AG08395 (cell line): ENCODE measurements around the gene PAXIP1.

Experiments used
- DNase-seq: peaks from one replicate; pipeline ENCODE4 v3.0.0; 2012; ENCODE audit warnings: mixed read lengths, low spot score

PAXIP1 gene

DNA sequence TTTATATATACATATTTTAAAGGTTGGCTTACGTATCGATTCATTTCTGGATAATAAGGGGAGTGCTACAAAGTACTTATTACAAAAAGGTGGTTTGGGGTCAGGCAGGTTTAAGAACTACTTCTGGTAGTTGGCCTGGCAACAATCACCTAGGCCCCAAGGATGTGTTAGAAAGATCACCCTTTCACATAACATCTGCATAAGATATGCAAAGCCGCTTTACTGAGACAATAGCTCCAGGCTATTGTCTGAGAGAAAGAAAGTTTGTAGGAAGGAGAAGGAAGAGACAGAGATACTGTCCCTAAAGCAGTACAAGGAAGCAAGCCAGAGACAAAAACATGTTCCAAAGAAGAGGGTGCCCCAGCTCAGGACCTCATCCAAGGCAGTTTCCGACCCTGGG lies 6.2 kb downstream of the PAXIP1 start:
- DNase-seq, result no peak

GRCh38 chr7:154996101-154996500 lies 6.8 kb downstream of the PAXIP1 start:
- DNase-seq, result no peak

GRCh38 chr7:154994996-154995395 lies 7.9 kb downstream of the PAXIP1 start:
- DNase-seq, result no peak

- DNase-seq, result no peak
Observed at GRCh38 chr7:154990964-154991540, 11.9 kb downstream of the PAXIP1 start.

DNA sequence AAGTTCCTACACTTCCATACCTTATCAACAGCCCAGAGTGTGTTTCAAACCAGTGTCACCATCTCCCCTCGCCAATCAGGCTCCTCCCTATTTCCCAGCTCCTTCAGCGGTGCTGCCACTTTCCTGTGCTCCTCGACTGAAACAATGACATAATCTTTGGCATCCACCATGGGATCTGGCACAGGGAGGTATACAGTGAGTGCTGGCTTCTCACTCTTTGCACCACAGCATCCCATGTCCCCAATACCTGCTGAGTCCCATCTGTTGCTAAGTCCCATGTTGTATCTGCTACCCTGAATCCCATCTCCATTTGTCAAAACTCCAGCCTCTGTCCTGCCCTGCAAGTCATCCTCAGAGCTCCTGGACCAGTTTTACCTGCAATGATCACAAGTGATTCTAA lies 15.4 kb downstream of the PAXIP1 start:
- no peak for DNase-seq

DNA sequence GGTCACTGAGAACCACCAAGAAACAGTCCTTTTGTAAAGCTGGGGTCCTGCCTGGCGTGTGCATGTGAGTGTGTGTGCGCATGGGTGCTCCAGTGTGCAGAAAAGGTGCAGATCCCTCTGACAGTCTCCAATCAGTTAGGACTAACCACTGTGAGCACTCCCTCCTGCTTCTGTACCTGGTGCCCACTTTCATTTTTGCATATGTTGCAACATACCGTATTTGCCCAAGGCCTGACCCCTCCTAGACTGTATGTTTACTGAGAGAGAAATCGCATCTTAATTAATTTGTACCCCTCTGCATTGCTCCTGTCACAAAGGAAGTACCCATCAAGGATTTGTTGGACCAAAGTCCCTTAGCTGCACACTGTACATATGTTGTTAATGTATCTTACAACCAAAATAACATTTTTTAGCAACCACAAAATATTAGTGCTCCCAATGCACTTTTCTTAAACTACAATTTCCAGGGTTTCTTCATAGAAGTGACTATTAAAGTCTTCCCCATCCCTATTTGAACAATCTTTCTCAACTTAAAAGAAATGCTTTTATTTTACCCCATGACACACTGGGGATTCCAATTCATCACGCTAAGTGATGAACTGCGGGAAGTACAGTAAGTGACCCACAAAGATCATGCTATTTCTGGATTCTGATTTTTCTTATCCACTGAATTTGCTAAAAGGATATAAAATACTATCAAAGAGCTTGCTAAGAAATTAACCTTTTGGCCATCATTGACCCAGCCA lies 16.6 kb downstream of the PAXIP1 start:
- no peak for DNase-seq

DNA sequence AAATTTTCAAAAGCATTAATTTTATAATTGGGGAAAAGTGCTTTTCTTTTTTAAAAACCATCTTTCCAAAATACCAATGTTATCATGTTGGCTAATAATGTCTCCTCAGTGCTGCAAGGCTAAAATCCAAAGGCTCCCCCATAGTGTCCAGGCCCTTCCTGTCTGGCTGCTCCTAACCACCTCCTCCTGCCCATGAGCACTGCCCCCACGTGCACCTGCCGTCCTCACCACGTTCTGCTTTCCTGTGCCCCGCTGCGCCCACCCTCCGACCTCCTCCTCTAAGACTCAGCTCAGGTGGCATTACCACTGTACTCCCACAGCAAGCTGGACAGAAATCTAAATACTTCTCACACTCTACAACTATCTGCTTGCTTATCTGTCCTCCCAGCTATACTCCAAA lies 17.7 kb downstream of the PAXIP1 start:
- DNase-seq, result no peak

DNA sequence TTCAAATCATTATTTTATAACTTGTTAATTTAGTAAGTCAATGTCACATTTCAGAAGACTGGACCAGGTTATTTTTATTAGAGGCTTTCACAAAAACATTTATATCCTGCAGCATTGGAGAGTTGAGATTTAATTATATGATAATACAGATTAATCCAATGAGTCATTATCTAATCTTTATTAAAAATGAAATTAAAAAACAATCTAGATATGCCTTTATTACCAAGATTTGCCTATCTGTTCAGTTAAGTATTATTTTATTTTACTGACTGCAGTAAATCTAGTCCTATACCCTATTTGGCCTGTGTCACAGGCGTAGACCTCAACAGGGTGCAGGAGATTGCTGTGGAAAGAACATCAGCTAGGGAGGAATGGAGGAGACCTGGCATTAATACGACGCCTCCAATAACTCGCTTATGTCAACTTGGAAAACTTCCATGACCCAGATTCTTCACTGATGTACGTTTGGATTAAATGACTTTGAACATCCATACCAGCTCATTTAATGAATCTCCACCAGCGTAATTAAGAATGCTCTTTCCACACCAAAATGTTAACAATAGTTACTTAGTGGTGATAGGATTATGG lies 18.2 kb downstream of the PAXIP1 start:
- no peak for DNase-seq

DNA sequence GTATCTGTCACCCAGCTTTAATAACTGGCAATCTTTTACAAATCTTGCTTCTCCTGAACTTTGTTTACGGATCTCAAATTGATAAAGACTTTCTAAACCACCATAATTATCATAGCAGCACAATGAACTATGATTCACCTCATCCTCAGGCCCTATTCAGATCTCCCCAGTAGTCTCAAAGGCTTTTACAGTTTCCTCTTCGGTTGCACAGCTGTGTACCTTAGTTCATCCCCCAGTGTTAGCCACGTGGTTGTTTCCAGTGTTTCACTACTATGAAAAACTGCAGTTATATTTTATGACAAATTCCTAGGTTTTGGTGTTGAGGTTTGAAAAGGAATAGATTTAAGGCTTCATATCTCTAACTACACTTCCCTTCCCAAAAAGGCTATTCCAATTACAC lies 24.9 kb downstream of the PAXIP1 start:
- DNase-seq, result no peak

GRCh38 chr7:154977250-154977649 lies 25.7 kb downstream of the PAXIP1 start:
- DNase-seq, result no peak

GRCh38 chr7:154976844-154977243 lies 26.1 kb downstream of the PAXIP1 start:
- DNase-seq, result no peak

- DNase-seq, result no peak
Observed at GRCh38 chr7:154975984-154976383, 26.9 kb downstream of the PAXIP1 start.

DNA sequence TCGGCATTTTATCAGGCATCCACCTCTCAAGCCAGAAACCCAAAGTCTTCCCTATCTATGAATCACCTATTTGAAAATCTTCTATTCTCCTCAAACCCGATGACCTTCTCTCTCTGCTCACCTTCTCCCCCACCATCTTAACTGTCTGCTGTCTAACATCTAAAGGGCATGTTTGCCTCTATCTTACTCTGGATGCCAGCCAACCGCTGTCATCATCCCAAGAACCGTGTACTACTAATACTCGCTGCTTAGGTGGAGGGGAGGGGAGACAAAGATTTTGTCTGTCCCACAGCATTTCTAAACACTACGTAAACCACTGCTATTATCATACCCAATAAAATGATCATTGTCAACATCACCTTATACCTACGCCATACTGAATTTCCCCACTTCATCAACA lies 29.5 kb downstream of the PAXIP1 start:
- no peak for DNase-seq

DNA sequence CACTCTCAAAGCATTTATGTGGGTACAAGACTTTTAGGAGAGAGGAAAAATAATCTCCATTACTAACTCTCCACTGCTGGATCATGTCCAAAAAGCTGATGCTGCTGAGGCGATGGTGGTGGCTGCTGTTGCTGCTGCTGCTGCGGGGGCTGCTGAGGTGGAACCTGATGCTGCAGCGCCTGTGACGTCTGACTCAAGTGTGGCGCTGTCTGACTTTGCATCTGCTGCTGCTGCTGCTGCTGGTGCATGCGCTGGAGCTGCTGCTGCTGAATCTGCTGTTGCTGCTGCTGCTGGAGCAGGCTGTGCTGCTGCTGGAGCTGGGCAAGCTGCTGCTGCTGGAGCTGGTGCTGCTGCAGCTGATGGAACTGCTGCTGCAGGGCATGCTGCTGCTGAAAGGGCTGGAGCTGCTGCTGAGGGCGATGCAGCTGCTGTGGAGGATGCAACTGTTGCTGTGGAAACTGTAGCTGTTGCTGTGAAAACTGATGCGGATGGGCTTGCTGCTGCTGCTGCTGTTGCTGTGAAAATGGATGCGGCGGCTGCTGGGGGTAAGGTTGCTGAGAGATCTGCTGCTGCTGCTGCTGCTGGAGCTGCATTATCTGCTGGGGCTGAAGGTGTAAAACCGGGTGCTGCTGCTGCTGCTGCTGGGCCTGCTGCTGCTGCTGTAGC lies 34.5 kb downstream of the PAXIP1 start:
- DNase-seq, result no peak

DNA sequence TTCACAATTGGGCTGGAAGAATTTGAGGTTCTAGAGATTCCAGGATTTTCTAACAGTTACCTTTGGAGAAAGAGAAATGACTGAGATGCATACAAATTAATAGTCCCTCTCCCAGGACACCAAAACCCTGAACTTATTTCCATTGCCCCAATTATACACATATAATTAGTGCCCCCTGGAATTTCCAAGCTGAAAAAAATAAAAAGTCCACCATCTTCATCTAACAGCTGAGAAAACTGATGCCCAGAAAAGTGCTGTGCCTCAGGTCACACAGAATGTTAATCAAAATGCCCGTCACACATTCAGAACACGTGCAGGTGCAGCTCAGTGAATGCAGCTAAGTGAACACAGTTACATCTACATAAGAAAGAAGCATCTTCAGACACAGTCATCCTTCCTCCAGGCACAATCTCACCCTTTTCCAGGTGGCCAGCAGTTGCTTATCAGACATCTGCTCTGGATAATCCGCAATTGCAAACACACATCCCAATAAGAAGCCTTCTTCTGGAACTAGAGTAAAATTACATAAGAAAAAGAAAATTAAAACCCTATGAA lies 35.4 kb downstream of the PAXIP1 start:
- DNase-seq, result no peak

GRCh38 chr7:154965014-154965413 lies 37.9 kb downstream of the PAXIP1 start:
- no peak for DNase-seq

GRCh38 chr7:154960063-154960790 lies 42.7 kb downstream of the PAXIP1 start:
- no peak for DNase-seq

- no peak for DNase-seq
Observed at GRCh38 chr7:154956427-154956826, 46.5 kb downstream of the PAXIP1 start.

- peak; percentile 43 for DNase-seq
Observed at GRCh38 chr7:154953006-154953684, 49.8 kb downstream of the PAXIP1 start.

DNA sequence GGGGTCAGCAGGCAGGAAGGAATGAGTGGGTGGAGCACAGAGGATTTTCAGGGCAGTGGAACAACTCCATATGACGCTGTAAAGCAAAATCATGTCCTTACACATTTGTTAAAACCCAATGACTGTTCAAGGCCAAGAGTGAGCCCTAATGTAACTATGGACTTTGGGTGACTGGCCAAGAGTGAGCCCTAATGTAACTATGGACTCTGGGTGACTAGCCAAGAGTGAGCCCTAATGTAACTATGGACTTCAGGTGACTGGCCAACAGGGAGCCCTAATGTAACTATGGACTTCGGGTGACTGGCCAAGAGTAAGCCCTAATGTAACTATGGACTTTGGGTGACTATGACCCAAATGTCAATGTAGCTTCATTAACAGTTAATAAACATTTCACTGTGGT lies 52.0 kb downstream of the PAXIP1 start:
- no peak for DNase-seq

DNA sequence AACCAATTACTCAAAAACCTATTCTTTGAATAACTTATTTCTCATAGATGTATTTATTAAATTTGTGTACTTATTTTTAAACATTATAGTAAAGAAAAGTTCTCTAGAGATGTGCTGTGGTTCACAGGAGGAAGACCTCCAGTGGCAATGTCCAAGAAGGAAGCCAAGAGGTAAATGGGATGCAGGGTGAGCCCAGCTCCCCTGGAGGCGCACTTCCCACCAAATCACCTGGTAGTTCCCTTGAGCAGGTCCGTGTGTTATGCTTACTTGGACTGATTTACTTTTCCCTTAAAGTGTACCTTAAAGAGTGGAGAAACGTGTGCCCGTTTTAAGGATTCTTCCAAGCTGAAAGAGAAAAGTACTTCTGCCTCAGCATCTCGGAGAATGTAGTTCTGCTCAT lies 55.3 kb downstream of the PAXIP1 start:
- DNase-seq, result no peak

DNA sequence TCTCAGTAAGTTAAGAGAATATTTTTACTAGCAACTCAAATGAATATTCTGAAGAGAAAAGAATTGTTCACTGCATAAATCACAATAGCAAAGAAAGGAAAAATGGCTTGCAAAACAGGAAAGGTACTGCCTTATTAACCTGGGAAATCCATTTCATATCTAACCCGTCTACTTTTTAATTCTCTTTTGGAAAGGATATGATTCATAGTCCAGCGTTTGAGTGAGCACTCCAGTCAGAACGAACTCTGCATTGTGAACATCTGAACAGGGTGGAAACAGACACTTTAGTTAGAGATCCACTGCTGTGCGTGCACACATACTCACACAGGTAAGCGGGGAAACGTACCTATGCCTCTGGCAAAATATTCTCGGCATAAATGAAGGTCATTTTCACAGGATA lies 56.8 kb downstream of the PAXIP1 start:
- DNase-seq, result no peak
